ENCODE results near the gene FRMD4A. TPM values are rescaled to one million over a fixed set of nuclear protein-coding genes. Genes with fewer than 3 reads are reported as not detected.

FRMD4A gene
- total and polyA plus RNA-seq, 12 donors, result 9.1 to 29.6 (median 14.6) TPM

GRCh38 chr10:14063531-14064285, 267.0 kb downstream of the FRMD4A start:
- intact Hi-C loops (cut with DNase I), result no loop called here
- Histone ChIP-seq H3K36me3 (replicated peaks in 1 of 2) (no peaks in the 10 kb centered on the region), H3K4me3 (no peak overlapping the region), H3K4me1 (replicated peaks in 1 of 2) (no peaks in the 10 kb centered on the region), H3K27me3 (no peaks in the 10 kb centered on the region), H3K9me3 (replicated peaks in 1 of 3) (no peaks in the 10 kb centered on the region), H3K27ac (peak overlapping the region in 2 of 5 donors; percentile 22 to 68)
- WGBS, 4 donors, result 61 to 69% (median 68%) methylated on average over 8 of the region's 8 CpGs
- DNase-seq, result peak in 5 of 7 donors; percentile 22 to 58 (median 31)
- TF ChIP-seq CTCF (IDR thresholded peaks at IDR 0.05), result no peak

- H3K27me3 ChIP-seq, result no peaks in the 10 kb centered on the region
- no peaks in the 10 kb centered on the region for H3K9me3 ChIP-seq (replicated peaks in 1 of 3)
- intact Hi-C loops (cut with DNase I), result no loop called here
- H3K4me1 ChIP-seq (replicated peaks in 1 of 2), result no peaks in the 10 kb centered on the region
- no peak for DNase-seq
- no peaks in the 10 kb centered on the region for H3K36me3 ChIP-seq (replicated peaks in 1 of 2)
- 74 to 86% (median 77%) methylated on average over 11 of the region's 11 CpGs for WGBS, 4 donors
- no peak overlapping the region for H3K4me3 ChIP-seq
- TF ChIP-seq CTCF (IDR thresholded peaks at IDR 0.05) (no peak), POLR2A (IDR thresholded peaks at IDR 0.05) (no peak)
- no peak overlapping the region for H3K27ac ChIP-seq
Observed at GRCh38 chr10:14062528-14063260, 268.0 kb downstream of the FRMD4A start.

- no peak for DNase-seq
- Histone ChIP-seq H3K4me3 (no peak overlapping the region), H3K27me3 (no peaks in the 10 kb centered on the region), H3K36me3 (replicated peaks in 1 of 2) (no peaks in the 10 kb centered on the region), H3K4me1 (replicated peaks in 1 of 2) (no peaks in the 10 kb centered on the region), H3K27ac (no peak overlapping the region), H3K9me3 (replicated peaks in 1 of 3) (no peaks in the 10 kb centered on the region)
- WGBS, 4 donors, result 90 to 98% (median 94%) methylated on average over 2 of the region's 2 CpGs
- intact Hi-C loops (cut with DNase I), result no loop called here
- TF ChIP-seq CTCF (IDR thresholded peaks at IDR 0.05) (no peak), POLR2A (IDR thresholded peaks at IDR 0.05) (no peak)
Observed at GRCh38 chr10:14060320-14061070, 270.2 kb downstream of the FRMD4A start.
